SK-N-SH (cell line): Measurements from ENCODE around the gene TADA2B. TPM values are rescaled to one million over a fixed set of nuclear protein-coding genes. Genes with fewer than 3 reads are reported as not detected.
A peak's percentile ranks its signal among the peaks of the same experiment; 100 is the strongest.

Experiments used
- CHD2 ChIP-seq: fragments of 150-350 bp; IDR thresholded peaks from 2 replicates; pipeline ENCODE4 v1.6.1; 2018; ENCODE audit warnings: low read length; ENCODE audit not compliant: partially characterized antibody
- CTCF ChIP-seq: fragments of 200-600 bp; sonication (generic); IDR thresholded peaks from 2 replicates; pipeline ENCODE4 v1.6.1; 2017; ENCODE audit warnings: antibody characterized with exemption, mild to moderate bottlenecking, moderate library complexity
- ELF1 ChIP-seq: IDR thresholded peaks from 2 replicates; pipeline ENCODE4 v1.4.0; 2012
- FOSL2 ChIP-seq: IDR thresholded peaks from 2 replicates; pipeline ENCODE4 v1.4.0; 2012; ENCODE audit warnings: low read depth, mild to moderate bottlenecking, moderate library complexity, borderline replicate concordance
- FOXM1 ChIP-seq: IDR thresholded peaks from 2 replicates; pipeline ENCODE4 v1.4.0; 2012; ENCODE audit warnings: low read depth, mild to moderate bottlenecking
- IRF3 ChIP-seq: fragments of 150-350 bp; IDR thresholded peaks from 2 replicates; pipeline ENCODE4 v1.6.1; 2016; ENCODE audit warnings: mild to moderate bottlenecking, low read depth, low read length
- MAX ChIP-seq: IDR thresholded peaks from 2 replicates; pipeline ENCODE4 v1.4.0; 2012; ENCODE audit warnings: low read depth
- MEF2A ChIP-seq: IDR thresholded peaks from 2 replicates; pipeline ENCODE4 v1.4.0; 2012; ENCODE audit warnings: low read depth, borderline replicate concordance
- NFIC ChIP-seq: IDR thresholded peaks from 2 replicates; pipeline ENCODE4 v1.4.0; 2012; ENCODE audit warnings: borderline replicate concordance
- NRF1 ChIP-seq: IDR thresholded peaks from 2 replicates; pipeline ENCODE4 v1.6.1; 2012; ENCODE audit warnings: low read depth, mild to moderate bottlenecking, low read length
- PBX3 ChIP-seq: IDR thresholded peaks from 2 replicates; pipeline ENCODE4; 2012
- RAD21 ChIP-seq: IDR thresholded peaks from 2 replicates; pipeline ENCODE4 v1.6.1; 2012; ENCODE audit warnings: mild to moderate bottlenecking, low read length
- RCOR1 ChIP-seq: fragments of 150-350 bp; IDR thresholded peaks from 2 replicates; pipeline ENCODE4 v1.6.1; 2017; ENCODE audit warnings: antibody characterized with exemption, low read length
- RFX5 ChIP-seq: IDR thresholded peaks from 2 replicates; pipeline ENCODE4 v1.6.1; 2012; ENCODE audit warnings: mild to moderate bottlenecking, improper control_type of control experiment, low read length
- RXRA ChIP-seq: IDR thresholded peaks from 2 replicates; pipeline ENCODE4 v1.4.0; 2012; ENCODE audit warnings: low read depth, mild to moderate bottlenecking, borderline replicate concordance
- SIN3A ChIP-seq: IDR thresholded peaks from 2 replicates; pipeline ENCODE4 v1.6.1; 2012; ENCODE audit warnings: low read depth, mild to moderate bottlenecking, low read length, moderate library complexity, borderline replicate concordance
- SMC3 ChIP-seq: IDR thresholded peaks from 2 replicates; pipeline ENCODE4 v1.6.1; 2012; ENCODE audit warnings: low read depth, low read length, improper control_type of control experiment
- TAF1 ChIP-seq: IDR thresholded peaks from 2 replicates; pipeline ENCODE4 v1.6.1; 2012; ENCODE audit warnings: low read depth, mild to moderate bottlenecking, low read length, moderate library complexity, borderline replicate concordance
- USF1 ChIP-seq: IDR thresholded peaks from 2 replicates; pipeline ENCODE4 v1.4.0; 2012; ENCODE audit warnings: low read depth, borderline replicate concordance
- USF2 ChIP-seq: fragments of 150-350 bp; IDR thresholded peaks from 2 replicates; pipeline ENCODE4 v1.6.1; 2017; ENCODE audit warnings: antibody characterized with exemption, low read length, low read depth, borderline replicate concordance
- YY1 ChIP-seq: IDR thresholded peaks from 2 replicates; pipeline ENCODE4 v1.4.0; 2012; ENCODE audit warnings: low read depth, mild to moderate bottlenecking
- ZBTB33 ChIP-seq: IDR thresholded peaks from 2 replicates; pipeline ENCODE4 v1.4.0; 2012; ENCODE audit warnings: low read depth, borderline replicate concordance
- polyA plus RNA-seq, 3 experiments: library from polyadenylated mRNA; depleted of rRNA; stranded (reverse); fragments of >200 nt; gene quantifications; 2 replicates each; pipeline ENCODE4 v1.2.3, GENCODE V29; 2012

Gene TADA2B
- polyA plus RNA-seq, 1 of the 3 experiments (the other 2 are of a cell fraction) = 8.0 TPM

GRCh38 chr4:7067452-7068278, 24.5 kb downstream of the TADA2B start, which contains the start of gene GRPEL1 (continued):
- TF ChIP-seq USF2 (no peak), ELF1 (peak; percentile 79), FOXM1 (no peak), CHD2 (peak; percentile 89), RXRA (no peak), TAF1 (0 out of 2 replicates have a peak, but pooled peaks have one; percentile 53), RAD21 (no peak), RFX5 (peak; percentile 87), FOSL2 (no peak), USF1 (no peak), ZBTB33 (no peak), MEF2A (no peak), NFIC (no peak), IRF3 (peak; percentile 51; the same call in 1 of the 2 replicates), NRF1 (peak; percentile 65), YY1 (peak; percentile 89), PBX3 (peak; percentile 99), SIN3A (no peak; the same call in 1 of the 2 replicates), CTCF (no peak), RCOR1 (no peak), SMC3 (no peak), MAX (peak; percentile 83)
